ENCODE measurements around the gene TTC28.

GRCh38 chr22:28018461-28018927, 661.1 kb downstream of the TTC28 start:
- TF ChIP-seq YY1 (IDR thresholded peaks at IDR 0.05; ENCODE audit: insufficient read depth, insufficient read length) = no peak
- no peak for TF ChIP-seq SUZ12 (IDR thresholded peaks at IDR 0.05; ENCODE audit: extremely low read depth, insufficient read depth, insufficient read length)
